GM23338 (cell line): ENCODE results near the gene FBXO9.

ENCODE experiments used
- EZH2 ChIP-seq: fragments of 200-600 bp; sonication (generic); IDR thresholded peaks from one replicate; pipeline ENCODE4 v1.8.0; 2017; ENCODE audit warnings: antibody characterized with exemption, mild to moderate bottlenecking, low read depth; ENCODE audit not compliant: unreplicated experiment
- EZH2phosphoT487 ChIP-seq: fragments of 200-600 bp; sonication (generic); IDR thresholded peaks from one replicate; pipeline ENCODE4 v1.8.1; 2018; ENCODE audit warnings: antibody characterized with exemption; ENCODE audit not compliant: unreplicated experiment
- JUNB ChIP-seq: IDR thresholded peaks from one replicate; pipeline ENCODE4 v1.6.1; 2016; ENCODE audit warnings: antibody characterized with exemption; ENCODE audit not compliant: unreplicated experiment
- POLR2AphosphoS5 ChIP-seq: IDR thresholded peaks from 2 replicates; pipeline ENCODE4 v1.6.1; 2016; ENCODE audit warnings: antibody characterized with exemption, low read depth
- TF ChIP-seq, protein P1 (sequence below), 2 experiments: fragments of 200-600 bp in 1 of 2; sonication (generic) in 1 of 2; conservative IDR thresholded peaks; 2 replicates each; pipeline versions ENCODE4 v1.5.1 to v1.6.1; 2016 to 2017; ENCODE audit warnings: antibody characterized with exemption in 2 of 2, low read depth in 2 of 2, mild to moderate bottlenecking in 2 of 2, moderate library complexity in 1 of 2

- no peak for TF ChIP-seq POLR2AphosphoS5
- TF ChIP-seq, protein P1, sequence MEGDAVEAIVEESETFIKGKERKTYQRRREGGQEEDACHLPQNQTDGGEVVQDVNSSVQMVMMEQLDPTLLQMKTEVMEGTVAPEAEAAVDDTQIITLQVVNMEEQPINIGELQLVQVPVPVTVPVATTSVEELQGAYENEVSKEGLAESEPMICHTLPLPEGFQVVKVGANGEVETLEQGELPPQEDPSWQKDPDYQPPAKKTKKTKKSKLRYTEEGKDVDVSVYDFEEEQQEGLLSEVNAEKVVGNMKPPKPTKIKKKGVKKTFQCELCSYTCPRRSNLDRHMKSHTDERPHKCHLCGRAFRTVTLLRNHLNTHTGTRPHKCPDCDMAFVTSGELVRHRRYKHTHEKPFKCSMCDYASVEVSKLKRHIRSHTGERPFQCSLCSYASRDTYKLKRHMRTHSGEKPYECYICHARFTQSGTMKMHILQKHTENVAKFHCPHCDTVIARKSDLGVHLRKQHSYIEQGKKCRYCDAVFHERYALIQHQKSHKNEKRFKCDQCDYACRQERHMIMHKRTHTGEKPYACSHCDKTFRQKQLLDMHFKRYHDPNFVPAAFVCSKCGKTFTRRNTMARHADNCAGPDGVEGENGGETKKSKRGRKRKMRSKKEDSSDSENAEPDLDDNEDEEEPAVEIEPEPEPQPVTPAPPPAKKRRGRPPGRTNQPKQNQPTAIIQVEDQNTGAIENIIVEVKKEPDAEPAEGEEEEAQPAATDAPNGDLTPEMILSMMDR (conservative IDR thresholded peaks at IDR 0.05; ENCODE audit: low read depth in 2 of 2) = no peak
- TF ChIP-seq EZH2 = no peak
- no peak for TF ChIP-seq EZH2phosphoT487
- TF ChIP-seq JUNB = no peak
Measured at GRCh38 chr6:53109612-53110011, 44.4 kb downstream of the FBXO9 start.
